OCI-LY7 (cell line): Measurements from ENCODE around the gene C16orf86. TPM values are rescaled to one million over a fixed set of nuclear protein-coding genes. Genes with fewer than 3 reads are reported as not detected.
"Not testable (repeated sequence)": the region's sequence is repeated elsewhere in the genome, so short reads cannot be mapped to it uniquely, and the experiment has no call there.

Experiments used
- BruUV-seq: library from RNA; stranded (reverse); fragments of 400-500 nt; replicated peaks from 2 replicates; lab custom pipeline; 2021; lab: Mats Ljungman, UMichigan
- CTCF ChIA-PET: fragments of 300-600 bp; sonication (Branson Sonifier 250); formaldehyde crosslinking; loops from one replicate; lab custom pipeline; 2022; ENCODE audit warnings: antibody characterized with exemption; ENCODE audit not compliant: unreplicated experiment; lab: Charles Lee
- POLR2A ChIA-PET: fragments of 300-600 bp; sonication (Branson Sonifier 250); formaldehyde crosslinking; loops from one replicate; lab custom pipeline; 2022; ENCODE audit warnings: antibody characterized with exemption; lab: Charles Lee
- DNase-seq: peaks from one replicate; pipeline ENCODE4 v3.0.0-alpha.2; 2015; ENCODE audit warnings: low spot score
- H2AFZ ChIP-seq: fragments of 200-600 bp; sonication (generic), shearing (Covaris generic); 2 replicates; pipeline ENCODE4 v1.6.1; 2014; ENCODE audit warnings: mild to moderate bottlenecking, antibody characterized with exemption, low read length, moderate library complexity
- H3K27ac ChIP-seq: fragments of 200-600 bp; sonication (generic); 2 replicates; pipeline ENCODE4 v1.5.1; 2014; ENCODE audit warnings: mixed run types, low read depth, mild to moderate bottlenecking, moderate library complexity, low read length, inconsistent platforms; ENCODE audit not compliant: poor library complexity, severe bottlenecking
- H3K36me3 ChIP-seq: fragments of 200-600 bp; sonication (generic); 2 replicates; pipeline ENCODE4 v1.6.1; 2014; ENCODE audit warnings: mild to moderate bottlenecking, antibody characterized with exemption, low read length, moderate library complexity, mixed read lengths; ENCODE audit not compliant: insufficient read depth
- H3K4me1 ChIP-seq: fragments of 200-600 bp; sonication (generic); 2 replicates; pipeline ENCODE4 v1.5.1; 2014; ENCODE audit warnings: mild to moderate bottlenecking, low read length; ENCODE audit not compliant: insufficient read depth, poor library complexity, severe bottlenecking
- H3K4me2 ChIP-seq: fragments of 200-600 bp; sonication (generic); 2 replicates; pipeline ENCODE4 v1.6.1; 2014; ENCODE audit warnings: mild to moderate bottlenecking, low read length
- H3K4me3 ChIP-seq: fragments of 200-600 bp; sonication (generic); 2 replicates; pipeline ENCODE4 v1.5.1; 2014; ENCODE audit warnings: mild to moderate bottlenecking, low read depth, low read length; ENCODE audit not compliant: poor library complexity, severe bottlenecking
- H3K79me2 ChIP-seq: fragments of 200-600 bp; sonication (generic); 2 replicates; pipeline ENCODE4 v1.6.1; 2016; ENCODE audit warnings: low read depth, mild to moderate bottlenecking, low read length, moderate library complexity, mixed read lengths; ENCODE audit not compliant: insufficient read depth
- H3K9me2 ChIP-seq: fragments of 200-600 bp; sonication (generic); 2 replicates; pipeline ENCODE4 v1.6.1; 2016; ENCODE audit warnings: mild to moderate bottlenecking, low read length, mixed read lengths; ENCODE audit not compliant: insufficient read depth
- H3K9me3 ChIP-seq: fragments of 200-600 bp; sonication (generic); 2 replicates; pipeline ENCODE4 v1.6.1; 2014; ENCODE audit warnings: mild to moderate bottlenecking, mixed run types, low read length, mixed read lengths
- H4K20me1 ChIP-seq: fragments of 200-600 bp; sonication (generic); 2 replicates; pipeline ENCODE4 v1.6.1; 2014; ENCODE audit warnings: mild to moderate bottlenecking, antibody characterized with exemption, low read length, moderate library complexity, mixed read lengths; ENCODE audit not compliant: insufficient read depth
- CTCF ChIP-seq: fragments of 200-600 bp; sonication (generic); conservative IDR thresholded peaks from 2 replicates; pipeline ENCODE4 v1.5.1; 2014; ENCODE audit warnings: mild to moderate bottlenecking, antibody characterized with exemption, low read length, moderate library complexity, mixed read lengths
- EZH2phosphoT487 ChIP-seq: fragments of 200-600 bp; sonication (generic); IDR thresholded peaks from 2 replicates; pipeline ENCODE4 v1.6.1; 2018; ENCODE audit warnings: low read depth, borderline replicate concordance, mild to moderate bottlenecking, mixed run types, antibody characterized with exemption, low read length, moderate library complexity, mixed read lengths
- intact Hi-C: fragments of 100-400 bp; cut with micrococcal nuclease; formaldehyde crosslinking; loops from one replicate; pipeline ENCODE4 v1.10.0; 2022; ENCODE audit not compliant: unreplicated experiment
- total RNA-seq, 2 experiments: library from RNA; depleted of rRNA in 1 of 2; stranded (reverse); fragments of >200 nt in 1 of 2; shearing (Covaris generic) in 1 of 2; gene quantifications; 2 replicates each; pipeline ENCODE4 v1.2.3, GENCODE V29; 2014 to 2022

Gene C16orf86
- total RNA-seq, 2 experiments from 2014 or later = 4.7 to 7.8 TPM

GRCh38 chr16:67685388-67686112 is 18.9 kb downstream of the C16orf86 start:
- peaks cover 14% of the 10 kb centered on the region for H3K4me1 ChIP-seq
- no peak overlapping the region for H3K27ac ChIP-seq
- no peak overlapping the region for H3K4me3 ChIP-seq
- DNase-seq = peak; percentile 67
- H3K4me2 ChIP-seq = no peak overlapping the region
- no TSS peak for BruUV-seq
- no peak for TF ChIP-seq CTCF
- CTCF ChIA-PET = no interaction called here
- no peaks in the 10 kb centered on the region for H4K20me1 ChIP-seq
- no peaks in the 10 kb centered on the region for H3K9me2 ChIP-seq
- H3K36me3 ChIP-seq = peaks cover 21% of the 10 kb centered on the region
- POLR2A ChIA-PET = interaction anchor here (1.1 to 1.3 kb wide), 2 partner anchors 131 to 159 kb away, joined by 3 read pairs; no protein-coding TSS in a partner anchor
- intact Hi-C loops = no loop called here
- no peaks in the 10 kb centered on the region for H3K79me2 ChIP-seq
- no peak overlapping the region for H2AFZ ChIP-seq
- no peaks in the 10 kb centered on the region for H3K9me3 ChIP-seq

GRCh38 chr16:67693517-67694285 is 27.1 kb downstream of the C16orf86 start:
- Histone ChIP-seq H3K4me1 (peaks cover 16% of the 10 kb centered on the region), H3K4me2 (peak overlapping the region; percentile 52), H3K36me3 (peaks cover 10% of the 10 kb centered on the region; the same call in 1 of the 2 replicates)
- H4K20me1 ChIP-seq, BruUV-seq, intact Hi-C loops, H2AFZ ChIP-seq, H3K9me2 ChIP-seq, DNase-seq, H3K79me2 ChIP-seq, H3K27ac ChIP-seq, H3K4me3 ChIP-seq, CTCF ChIA-PET, H3K9me3 ChIP-seq: not testable (repeated sequence)
- POLR2A ChIA-PET = interaction anchor here (0.6 to 1.9 kb wide), 3 partner anchors 16 to 102 kb away, joined by 3 to 5 read pairs (median 5); partner anchors contain the start of gene GFOD2

GRCh38 chr16:67694611-67695010 is 28.0 kb downstream of the C16orf86 start:
- H3K9me2 ChIP-seq = no peaks in the 10 kb centered on the region
- DNase-seq = no peak
- H3K36me3 ChIP-seq = peaks cover 18% of the 10 kb centered on the region
- H4K20me1 ChIP-seq = no peaks in the 10 kb centered on the region
- H3K4me2 ChIP-seq = no peak overlapping the region
- TF ChIP-seq CTCF = no peak
- no peak for TF ChIP-seq EZH2phosphoT487
- H3K9me3 ChIP-seq = 0 out of 2 replicates have a peak, but pooled peaks cover 3% of the 10 kb centered on the region
- H3K4me1 ChIP-seq = peaks cover 16% of the 10 kb centered on the region
- ChIA-PET CTCF (no interaction called here), POLR2A (interaction anchor here (0.6 to 0.7 kb wide), 2 partner anchors 74 to 224 kb away, joined by 3 to 9 read pairs; no protein-coding TSS in a partner anchor)
- intact Hi-C loops = no loop called here
- BruUV-seq = no TSS peak
- no peaks in the 10 kb centered on the region for H3K79me2 ChIP-seq
- H3K27ac ChIP-seq = no peak overlapping the region
- H2AFZ ChIP-seq = no peak overlapping the region
- H3K4me3 ChIP-seq = no peak overlapping the region
